HG03521 (cell line): Measurements from ENCODE around the gene TRERF1.
A peak's percentile ranks its signal among the peaks of the same experiment; 100 is the strongest.

Source experiments
- ATAC-seq: cut with Tn5 transposase; IDR thresholded peaks from one replicate; pipeline ENCODE4 v1.9.1; 2021; ENCODE audit warnings: mild to moderate bottlenecking, moderate library complexity; ENCODE audit not compliant: unreplicated experiment

The TRERF1 gene

DNA sequence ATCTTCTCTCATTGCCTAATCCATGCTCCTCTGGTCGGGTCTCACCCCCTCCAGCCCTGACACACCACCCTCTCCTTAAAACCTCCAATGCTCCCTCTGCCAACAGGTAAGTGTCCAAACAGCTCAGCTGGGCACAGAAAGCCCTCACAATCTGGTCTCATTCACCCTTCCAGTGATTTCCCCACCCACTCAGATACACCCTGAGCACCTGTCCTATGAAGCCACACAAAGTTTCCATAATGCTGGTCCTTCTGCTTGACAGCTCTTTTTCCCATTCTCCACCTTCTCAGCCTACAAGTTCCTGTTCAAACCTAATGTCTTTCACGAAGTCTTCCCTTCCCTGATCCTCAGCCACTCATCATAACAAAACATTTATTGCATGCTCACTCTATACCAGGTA is 164.0 kb downstream of the TRERF1 start:
- ATAC-seq, result no peak

DNA sequence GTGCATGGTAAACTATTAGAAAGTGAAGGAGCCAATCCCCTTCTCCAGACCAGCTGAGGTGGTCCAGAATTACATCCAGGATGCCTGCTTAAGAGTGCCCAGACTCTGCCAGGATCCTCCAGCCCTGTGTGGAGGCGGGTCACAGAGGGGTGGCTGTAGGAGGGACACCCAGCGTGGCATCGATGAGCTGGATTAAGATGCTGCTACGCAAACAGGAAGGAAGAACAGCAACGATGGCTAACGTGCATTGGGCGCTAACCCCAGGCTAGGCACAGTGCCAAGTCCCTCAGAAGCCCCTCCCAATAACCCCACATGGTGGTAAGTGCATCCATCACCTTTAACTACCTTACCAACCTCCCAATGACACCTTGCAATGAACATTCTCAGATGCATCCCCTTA is 170.2 kb downstream of the TRERF1 start:
- no peak for ATAC-seq

DNA sequence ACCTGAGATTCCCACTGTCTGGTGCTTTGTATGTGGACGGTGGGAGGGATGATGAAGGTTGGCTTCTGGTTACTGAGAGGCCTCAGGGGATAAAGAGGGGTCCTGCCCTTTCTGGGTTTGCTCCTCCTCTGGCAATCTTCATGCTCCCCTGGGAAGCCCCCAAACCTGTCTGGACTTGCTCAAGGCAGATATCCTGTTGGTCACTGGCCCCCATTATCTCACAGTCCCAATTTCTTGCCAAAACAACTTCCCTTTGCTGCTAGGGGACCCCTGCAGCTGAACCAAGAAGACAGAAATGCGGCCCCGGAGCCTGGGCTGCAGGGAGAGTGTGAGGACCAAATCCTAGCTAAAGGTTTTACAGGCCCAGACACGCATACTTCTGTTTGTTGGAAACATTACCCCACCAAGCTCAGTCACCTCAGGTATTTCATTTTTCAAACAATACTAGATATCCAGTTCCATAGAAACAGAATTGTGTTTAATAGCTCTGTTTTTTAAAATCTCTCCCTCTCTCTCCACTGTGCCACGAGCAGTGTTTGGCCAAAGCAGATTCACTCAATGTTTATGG is 170.7 kb downstream of the TRERF1 start:
- no peak for ATAC-seq

- no peak for ATAC-seq
Measured at GRCh38 chr6:42279966-42280629, 171.6 kb downstream of the TRERF1 start.

- no peak for ATAC-seq
Measured at GRCh38 chr6:42279144-42279781, 172.5 kb downstream of the TRERF1 start.

DNA sequence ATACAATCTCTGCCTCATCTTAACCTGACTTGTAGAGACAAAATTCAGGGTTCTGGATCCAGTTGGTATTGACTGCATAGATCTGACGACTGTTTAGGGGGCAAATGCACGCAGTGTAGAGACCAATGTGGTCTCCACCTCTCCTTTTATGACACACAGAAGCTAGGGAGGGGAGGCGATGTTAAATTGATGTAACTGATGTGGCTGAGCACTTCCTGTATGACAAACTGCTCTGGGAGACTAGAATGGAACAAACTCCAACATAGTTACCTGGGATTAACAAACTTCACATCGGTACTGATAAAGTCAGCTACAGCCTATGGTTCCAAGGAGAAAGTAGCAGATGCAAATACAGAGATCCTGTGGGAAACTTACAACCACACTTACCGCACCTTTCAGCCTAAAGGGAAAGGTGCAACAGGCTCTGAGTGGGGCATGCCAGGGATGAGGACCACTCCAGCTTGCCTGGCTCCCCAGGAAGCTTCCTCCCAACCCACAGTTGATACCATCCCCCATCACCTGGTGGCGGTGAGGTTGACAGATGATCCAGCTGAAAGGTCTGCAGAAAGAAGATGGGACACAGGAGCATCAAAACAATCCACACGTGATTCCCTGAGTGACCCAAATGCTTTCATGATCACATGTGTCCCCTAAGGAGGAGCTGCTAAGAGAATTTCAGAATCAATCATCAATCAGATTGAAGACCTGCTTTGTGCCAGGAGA is 173.4 kb downstream of the TRERF1 start:
- ATAC-seq, result no peak

DNA sequence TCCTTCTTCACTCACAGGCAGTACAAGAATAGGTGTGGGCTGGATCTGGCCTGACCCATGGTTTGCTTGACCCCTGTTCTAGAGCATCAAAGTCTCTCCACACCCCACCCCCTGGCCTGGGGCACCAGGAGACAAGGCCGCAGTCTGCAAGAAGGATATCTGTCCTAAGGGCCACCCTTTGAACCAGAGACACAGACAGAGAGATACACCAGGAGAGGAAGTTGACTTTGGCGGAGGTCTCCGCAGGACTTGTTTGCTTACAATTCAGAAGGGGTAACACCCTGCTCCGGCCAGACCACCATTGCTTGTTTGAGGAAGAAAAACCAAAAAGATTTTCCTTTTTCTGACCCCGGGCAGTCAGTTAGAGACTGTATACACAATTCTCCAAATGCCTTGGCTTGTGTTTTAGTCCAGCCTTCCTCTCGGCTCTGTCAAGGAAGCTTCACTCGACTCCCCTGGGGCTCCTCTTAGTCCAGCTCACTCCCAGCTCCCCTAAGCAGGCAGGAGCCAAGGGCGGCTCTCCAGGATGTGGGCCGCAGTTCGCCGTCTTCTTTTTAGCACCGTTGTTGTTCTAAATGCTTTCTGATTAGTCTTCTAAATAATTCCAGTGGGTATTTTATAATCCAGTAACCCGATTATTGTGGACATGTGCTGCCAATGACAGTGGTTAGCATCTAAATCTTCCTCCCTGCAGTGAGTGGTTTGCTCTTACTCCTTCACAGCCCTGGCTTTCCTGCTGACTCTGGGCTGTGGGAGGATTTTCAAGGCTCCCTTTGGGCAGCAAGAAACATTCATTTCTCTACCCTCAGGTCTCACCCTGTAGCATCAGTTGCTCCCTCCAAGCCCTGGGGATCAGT is 175.5 kb downstream of the TRERF1 start:
- ATAC-seq, result no peak

GRCh38 chr6:42275376-42276033 is 176.2 kb downstream of the TRERF1 start:
- ATAC-seq, result no peak

- no peak for ATAC-seq
Measured at GRCh38 chr6:42274898-42275297, 176.8 kb downstream of the TRERF1 start.

- no peak for ATAC-seq
Measured at GRCh38 chr6:42271834-42272805, 179.6 kb downstream of the TRERF1 start.

DNA sequence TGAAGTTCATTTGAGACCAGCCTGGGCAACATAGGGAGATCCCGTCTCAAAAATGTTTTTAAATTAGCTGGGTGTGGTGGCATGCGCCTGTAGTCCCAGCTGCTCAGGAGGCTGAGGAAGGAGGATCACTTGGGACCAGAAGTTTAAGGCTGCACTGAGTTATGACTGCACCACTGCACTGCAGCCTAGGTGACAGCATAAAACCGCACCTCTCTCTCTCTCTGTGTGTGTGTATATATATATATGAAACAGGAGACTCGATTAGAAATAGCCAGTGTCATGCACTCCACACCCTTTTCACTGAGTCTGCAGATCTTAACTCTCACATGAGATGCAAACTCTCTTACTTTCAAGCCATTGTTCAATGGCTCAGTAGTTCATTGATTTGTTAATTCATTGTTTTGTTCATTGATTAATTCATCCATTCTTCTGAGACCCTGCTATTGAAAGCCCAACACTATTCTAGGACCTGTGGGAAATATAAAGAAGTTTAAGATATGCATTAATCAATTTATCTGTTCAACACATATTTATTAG is 181.7 kb downstream of the TRERF1 start:
- ATAC-seq, result peak; percentile 37

GRCh38 chr6:42269553-42269952 is 182.2 kb downstream of the TRERF1 start:
- ATAC-seq, result peak; percentile 93

DNA sequence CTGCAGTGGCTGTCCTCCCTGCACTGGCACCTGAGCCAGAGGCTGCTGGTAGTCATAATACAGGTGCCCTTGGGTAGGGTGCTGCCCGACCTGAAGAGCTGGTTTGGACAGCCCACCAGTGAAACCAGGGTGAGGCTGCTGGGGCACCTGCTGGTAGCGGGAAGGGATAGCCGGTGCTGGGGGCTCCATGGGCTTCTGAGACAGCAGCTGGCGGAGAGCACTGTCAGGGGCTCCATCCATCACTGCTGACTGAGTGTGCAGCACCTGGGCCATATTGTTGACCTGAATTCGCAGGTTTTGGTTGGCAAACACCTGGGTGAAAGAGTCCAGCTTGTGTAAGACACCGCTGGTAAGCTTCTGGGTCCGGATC is 182.9 kb downstream of the TRERF1 start:
- no peak for ATAC-seq

DNA sequence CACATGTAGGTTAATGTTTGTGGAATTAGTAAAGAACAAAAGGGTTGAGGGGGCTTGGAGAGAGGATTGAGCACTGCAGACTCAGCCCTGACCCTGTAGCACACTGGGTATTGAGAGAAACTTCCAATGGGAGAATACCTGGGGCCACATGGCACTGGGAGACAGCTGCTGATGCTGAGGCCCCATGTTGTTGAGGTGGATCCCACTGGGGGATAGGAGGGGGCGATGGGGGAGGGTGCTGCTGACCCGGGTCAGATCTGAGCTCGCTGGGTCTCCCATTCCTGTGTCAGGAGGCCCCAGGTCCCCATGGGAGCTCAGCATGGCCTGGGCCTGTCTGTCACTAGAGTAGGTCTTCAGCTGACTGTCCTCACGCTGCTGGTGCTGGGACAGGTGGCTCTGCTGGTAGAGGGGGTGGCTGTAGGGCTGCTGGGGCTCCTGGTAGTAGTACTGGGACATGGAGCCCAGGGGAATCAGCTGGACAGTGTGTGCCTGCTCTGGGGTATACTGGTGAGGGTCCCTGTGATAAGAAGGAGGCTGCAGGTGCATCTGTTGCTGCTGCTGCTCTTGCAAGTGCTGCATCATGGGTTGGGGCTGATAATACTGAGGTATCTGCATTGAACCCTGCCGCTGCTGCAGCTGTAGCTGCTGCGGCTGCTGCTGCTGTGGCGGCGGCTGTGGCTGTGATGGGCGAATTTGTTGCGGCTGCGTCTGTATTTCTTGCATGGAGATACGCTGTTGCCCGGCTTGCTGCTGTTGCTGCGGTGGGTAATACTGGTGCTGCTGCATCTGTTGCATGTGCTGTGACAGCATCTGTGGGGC is 183.5 kb downstream of the TRERF1 start:
- no peak for ATAC-seq

DNA sequence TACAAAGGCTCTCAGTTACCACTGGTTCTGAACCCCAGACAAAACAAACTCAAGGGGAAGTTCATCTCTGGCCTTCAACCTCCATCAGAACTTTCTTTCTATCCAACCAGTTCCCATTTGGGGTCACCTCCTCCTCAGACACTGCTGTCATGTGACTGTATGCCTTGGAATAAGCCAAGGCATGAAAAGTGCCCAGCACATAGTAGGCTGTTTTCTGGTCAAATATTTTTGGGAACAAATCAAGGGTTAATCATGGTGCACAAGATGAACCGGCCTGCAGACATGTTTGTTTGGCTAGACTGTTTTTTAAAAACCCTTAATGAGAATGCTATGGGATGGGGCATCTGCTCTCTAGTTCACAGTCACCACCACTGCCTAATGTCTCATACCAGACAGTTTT is 185.2 kb downstream of the TRERF1 start:
- no peak for ATAC-seq

DNA sequence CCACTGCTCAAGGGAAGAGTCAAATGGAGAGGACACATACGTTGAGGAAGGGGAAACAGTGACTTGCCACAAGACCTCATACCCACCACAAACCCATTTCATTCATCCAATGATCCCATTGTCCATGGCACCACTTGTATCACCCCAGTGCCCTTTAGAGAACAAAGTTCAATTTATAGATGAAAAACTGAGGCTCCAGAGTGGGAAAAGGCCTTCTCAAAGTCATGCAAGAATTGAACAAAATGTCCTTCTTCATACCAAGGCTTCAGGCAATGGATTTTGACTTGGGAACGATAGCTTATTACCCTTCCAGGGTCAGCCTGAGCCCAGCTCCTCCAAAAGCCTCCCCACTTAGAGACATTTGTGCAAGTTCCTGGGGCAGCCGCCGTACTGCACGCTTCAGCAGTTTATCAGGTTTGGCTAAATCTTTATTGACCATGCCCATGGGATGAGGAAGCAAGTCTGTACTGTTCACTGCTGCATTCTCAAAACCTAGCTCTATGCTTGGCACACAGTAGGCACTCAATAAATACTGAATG is 186.8 kb downstream of the TRERF1 start:
- no peak for ATAC-seq

DNA sequence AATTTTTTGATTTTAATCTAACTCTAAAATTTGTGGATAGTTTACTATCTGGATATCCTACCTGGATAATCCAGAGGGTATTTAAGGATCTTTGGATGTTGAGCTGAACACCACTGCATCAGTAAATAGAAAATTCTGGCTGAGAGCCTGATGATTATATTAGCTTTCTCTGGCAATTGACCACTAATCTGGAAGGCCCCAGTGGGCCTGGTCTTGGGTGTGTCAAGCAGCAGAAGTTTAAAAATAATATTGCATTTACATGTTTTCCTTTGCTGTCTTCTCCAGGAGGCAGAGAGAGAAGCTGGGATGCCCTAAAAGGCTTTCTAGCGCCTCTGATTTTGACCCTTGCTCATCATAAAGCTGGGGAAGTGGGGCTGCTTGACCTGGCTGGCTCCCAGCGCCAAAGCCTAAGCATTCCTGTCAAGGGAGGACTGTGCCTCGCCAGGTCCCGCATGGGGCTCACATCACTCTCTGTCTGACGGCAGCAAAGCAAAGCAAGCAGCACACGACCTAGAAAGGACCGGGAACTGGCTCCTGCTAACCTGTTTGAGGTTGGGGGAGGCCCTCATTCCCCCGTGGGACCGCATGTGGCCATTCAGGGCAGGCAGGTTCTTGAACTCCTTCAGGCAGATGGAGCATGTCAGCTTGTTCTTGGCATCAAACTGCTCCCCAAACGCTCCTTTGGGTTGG is 187.4 kb downstream of the TRERF1 start:
- no peak for ATAC-seq
